Kidney (tissue), 14 donors: ENCODE measurements around the gene IGF1R. TPM values are rescaled to one million over a fixed set of nuclear protein-coding genes. Genes with fewer than 3 reads are reported as not detected.

Experiments
- DNase-seq, 5 donors: peaks; one replicate each; pipeline ENCODE4 v3.0.0-alpha.2; 2013 to 2020
- FAIRE-seq: peaks from 2 replicates; lab custom pipeline; 2012; peaks lifted over from hg19 to GRCh38; lab: Jason Lieb, UNC
- H3K27ac ChIP-seq, 2 donors: one replicate each; pipeline ENCODE4 v1.7.0; 2013; ENCODE audit warnings: low read depth in 2 of 2, low read length in 2 of 2, inconsistent platforms in 1 of 2
- H3K27me3 ChIP-seq: one replicate; pipeline ENCODE4 v1.7.1; 2013; ENCODE audit warnings: low read length, inconsistent platforms; ENCODE audit not compliant: control insufficient read depth, insufficient read depth
- H3K36me3 ChIP-seq, 3 donors: one replicate each; pipeline versions ENCODE4 v1.7.0 to v1.7.1; 2013; ENCODE audit warnings: low read length in 3 of 3, control low read depth in 1 of 3, inconsistent platforms in 1 of 3; ENCODE audit not compliant: insufficient read depth in 3 of 3, control insufficient read depth in 2 of 3
- H3K4me1 ChIP-seq, 3 donors: one replicate each; pipeline versions ENCODE4 v1.7.0 to v1.7.1; 2013; ENCODE audit warnings: low read length in 3 of 3, inconsistent platforms in 1 of 3, low read depth in 1 of 3; ENCODE audit not compliant: control insufficient read depth in 2 of 3, insufficient read depth in 2 of 3
- H3K4me3 ChIP-seq, 3 donors: one replicate each; pipeline versions ENCODE4 v1.7.0 to v1.8.1; 2013; ENCODE audit warnings: low read length in 3 of 3, control low read depth in 1 of 3, inconsistent platforms in 1 of 3
- H3K9ac ChIP-seq, 3 donors: one replicate each; pipeline versions ENCODE4 v1.7.0 to v1.7.1; 2013; ENCODE audit warnings: low read length in 3 of 3, control low read depth in 1 of 3, inconsistent platforms in 1 of 3
- H3K9me3 ChIP-seq, 3 donors: one replicate each; pipeline versions ENCODE4 v1.7.0 to v1.7.1; 2013; ENCODE audit warnings: low read length in 3 of 3, control low read depth in 1 of 3, inconsistent platforms in 1 of 3; ENCODE audit not compliant: control insufficient read depth in 2 of 3, insufficient read depth in 1 of 3
- CTCF ChIP-seq: IDR thresholded peaks from 3 replicates; pipeline ENCODE4 v1.5.1; 2012; ENCODE audit warnings: mild to moderate bottlenecking, moderate library complexity, borderline replicate concordance; ENCODE audit not compliant: insufficient read depth; ENCODE audit errors: extremely low read depth
- intact Hi-C: fragments of 100-400 bp; cut with DNase I; formaldehyde crosslinking; loops from one replicate; pipeline ENCODE4 v1.11.1; 2022
- polyA plus RNA-seq: library from polyadenylated mRNA; stranded (reverse); fragments of 350-450 nt; fragmentation: Illumina TruSeq; extraction: RNeasy Lipid Tissue Mini Kit (QIAGEN cat#74804); gene quantifications from one replicate; pipeline ENCODE4 v1.2.3, GENCODE V29; 2014; ENCODE audit warnings: low read depth, low replicate concordance; ENCODE audit not compliant: insufficient read depth
- total RNA-seq: library from RNA; stranded (reverse); fragmentation: NEBNext Ultra II Directional; extraction: Animal tissue kit (Norgen Biotek cat#: 25700); gene quantifications from one replicate; pipeline ENCODE4 v1.2.1, GENCODE V29; 2021
- donor health status: control.
- donor health status: control.
- donor health status: control.
- donor health status: control.
- donor health status: control.
- donor health status: DM: yes; HTN: yes; CAD: no.
- donor health status: Normal renal cell carcinoma (clear cell type).

IGF1R gene
- total and polyA plus RNA-seq, 2 donors from 2014 or later: 6.5 to 73.2 TPM

- Histone ChIP-seq H3K4me3 (no peak overlapping the region), H3K9me3 (no peaks in the 10 kb centered on the region), H3K9ac (no peak overlapping the region), H3K27ac (no peak overlapping the region), H3K36me3 (no peaks in the 10 kb centered on the region), H3K4me1 (peaks cover 0 to 36% (median 19%) of the 10 kb centered on the region in 3 donors), H3K27me3 (no peaks in the 10 kb centered on the region)
- TF ChIP-seq CTCF: no peak
- intact Hi-C loops: no loop called here
- FAIRE-seq (no peak), DNase-seq (peak in 1 of 5 donors; percentile 42)
Measured at GRCh38 chr15:98699591-98700424, 51.5 kb downstream of the IGF1R start.

GRCh38 chr15:98700519-98700918 is 52.2 kb downstream of the IGF1R start:
- H3K4me3 ChIP-seq: no peak overlapping the region
- no peak overlapping the region for H3K9ac ChIP-seq
- H3K4me1 ChIP-seq: peaks cover 0 to 35% (median 19%) of the 10 kb centered on the region in 3 donors
- no peaks in the 10 kb centered on the region for H3K36me3 ChIP-seq
- intact Hi-C loops: no loop called here
- no peak for FAIRE-seq
- no peak for TF ChIP-seq CTCF
- no peaks in the 10 kb centered on the region for H3K27me3 ChIP-seq
- peak in 4 of 5 donors; percentile 41 to 58 (median 48) for DNase-seq
- H3K27ac ChIP-seq: no peak overlapping the region
- H3K9me3 ChIP-seq: no peaks in the 10 kb centered on the region

- FAIRE-seq: no peak
- H3K9me3 ChIP-seq: no peaks in the 10 kb centered on the region
- intact Hi-C loops: no loop called here
- peaks cover 0 to 26% (median 16%) of the 10 kb centered on the region in 3 donors for H3K4me1 ChIP-seq
- no peaks in the 10 kb centered on the region for H3K27me3 ChIP-seq
- no peak overlapping the region for H3K4me3 ChIP-seq
- H3K9ac ChIP-seq: peak overlapping the region in 1 of 3 donors; percentile 8
- no peak for DNase-seq
- no peak overlapping the region for H3K27ac ChIP-seq
- no peak for TF ChIP-seq CTCF
- peaks cover 0 to 7% (median 6%) of the 10 kb centered on the region in 3 donors for H3K36me3 ChIP-seq
Measured at GRCh38 chr15:98703126-98703685, 54.9 kb downstream of the IGF1R start.
